Measurements from ENCODE around the gene TCERG1. TPM values are rescaled to one million over a fixed set of nuclear protein-coding genes. Genes with fewer than 3 reads are reported as not detected.

Gene TCERG1
- total and polyA plus RNA-seq, 2 donors (not counting 1 experiment from before 2014, with no cell fraction given) = 44.6 to 95.2 TPM

GRCh38 chr5:146400201-146400600 lies 46.9 kb upstream of the TCERG1 start:
- no peaks in the 10 kb centered on the region for H3K9me3 Mint-ChIP-seq (ENCODE audit: insufficient read depth)
- H3K4me3 ChIP-seq (ENCODE audit: control extremely low read depth in 1 of 5, extremely low read depth in 1 of 5, insufficient read depth in 1 of 5, low read depth in 2 of 5, low read length in 4 of 5) = no peak overlapping the region
- H3K27me3 Mint-ChIP-seq = peaks cover 45% of the 10 kb centered on the region
- no peaks in the 10 kb centered on the region for H3K4me1 ChIP-seq (ENCODE audit: control insufficient read depth in 2 of 2, insufficient read depth in 2 of 2, low read length in 2 of 2)
- H3K9ac ChIP-seq (ENCODE audit: low read length) = no peak overlapping the region
- CTCF ChIA-PET = no interaction called here
- no peak for ATAC-seq (ENCODE audit: low read depth)
- no peak overlapping the region for H3K4me3 Mint-ChIP-seq
- no peak overlapping the region for H3K27ac Mint-ChIP-seq
- no peak overlapping the region for H2AFZ ChIP-seq (ENCODE audit: insufficient read depth, low read depth, low read length, poor library complexity, severe bottlenecking)
- H3K27me3 ChIP-seq (replicated peaks in 1 of 4; ENCODE audit: control extremely low read depth in 1 of 4, control insufficient read depth in 3 of 4, insufficient read depth in 4 of 4, low read length in 3 of 4) = peaks cover 0 to 2% (median 1%) of the 10 kb centered on the region in 4 experiments
- H3K4me1 Mint-ChIP-seq = no peaks in the 10 kb centered on the region
- POLR2A ChIA-PET = no interaction called here
- no peaks in the 10 kb centered on the region for H3K9me3 ChIP-seq (ENCODE audit: control extremely low read depth in 1 of 3, control insufficient read depth in 2 of 3, insufficient read depth in 1 of 3, low read length in 2 of 3)
- no peaks in the 10 kb centered on the region for H4K20me1 ChIP-seq (ENCODE audit: control insufficient read depth, insufficient read depth, low read length, poor library complexity, severe bottlenecking)
- no peak for DNase-seq
- no peaks in the 10 kb centered on the region for H3K79me2 ChIP-seq (ENCODE audit: control insufficient read depth, insufficient read depth, low read length)
- TF ChIP-seq CTCF (IDR thresholded peaks at IDR 0.05) (no peak), EZH2 (IDR thresholded peaks at IDR 0.05; ENCODE audit: borderline replicate concordance, insufficient read depth, low read depth, low read length, poor library complexity, severe bottlenecking) (no peak)
- no peaks in the 10 kb centered on the region for H3K36me3 ChIP-seq (replicated peaks in 1 of 2; ENCODE audit: control extremely low read depth in 1 of 2, control insufficient read depth in 1 of 2, extremely low read depth in 1 of 2, insufficient read depth in 2 of 2, low read length in 1 of 2)
- no CpG with 5 or more reads among the region's 2 CpGs for WGBS (ENCODE audit: insufficient coverage)
- intact Hi-C loops (cut with micrococcal nuclease) = no loop called here
- H3K4me2 ChIP-seq (replicated peaks; ENCODE audit: low read depth, low read length, poor library complexity, severe bottlenecking) = no peak overlapping the region
- H3K27ac ChIP-seq (ENCODE audit: low read length in 2 of 2) = no peak overlapping the region

GRCh38 chr5:146401021-146401420 lies 46.1 kb upstream of the TCERG1 start:
- no peak for DNase-seq
- no peak overlapping the region for H3K4me2 ChIP-seq (replicated peaks; ENCODE audit: low read depth, low read length, poor library complexity, severe bottlenecking)
- ATAC-seq (ENCODE audit: low read depth) = no peak
- H4K20me1 ChIP-seq (ENCODE audit: control insufficient read depth, insufficient read depth, low read length, poor library complexity, severe bottlenecking) = no peaks in the 10 kb centered on the region
- Mint-ChIP-seq H3K27ac (no peak overlapping the region), H3K4me3 (no peak overlapping the region), H3K27me3 (peaks cover 49% of the 10 kb centered on the region), H3K4me1 (no peaks in the 10 kb centered on the region), H3K9me3 (ENCODE audit: insufficient read depth) (no peaks in the 10 kb centered on the region)
- WGBS (ENCODE audit: insufficient coverage) = 89% methylated on average over 8 of the region's 9 CpGs
- no peaks in the 10 kb centered on the region for H3K79me2 ChIP-seq (ENCODE audit: control insufficient read depth, insufficient read depth, low read length)
- H2AFZ ChIP-seq (ENCODE audit: insufficient read depth, low read depth, low read length, poor library complexity, severe bottlenecking) = no peak overlapping the region
- intact Hi-C loops (cut with micrococcal nuclease) = no loop called here
- ChIA-PET CTCF (no interaction called here), POLR2A (no interaction called here)
- H3K4me3 ChIP-seq (ENCODE audit: control extremely low read depth in 1 of 5, extremely low read depth in 1 of 5, insufficient read depth in 1 of 5, low read depth in 2 of 5, low read length in 4 of 5) = no peak overlapping the region
- H3K9ac ChIP-seq (ENCODE audit: low read length) = no peak overlapping the region
- H3K36me3 ChIP-seq (replicated peaks in 1 of 2; ENCODE audit: control extremely low read depth in 1 of 2, control insufficient read depth in 1 of 2, extremely low read depth in 1 of 2, insufficient read depth in 2 of 2, low read length in 1 of 2) = no peaks in the 10 kb centered on the region
- H3K9me3 ChIP-seq (ENCODE audit: control extremely low read depth in 1 of 3, control insufficient read depth in 2 of 3, insufficient read depth in 1 of 3, low read length in 2 of 3) = no peaks in the 10 kb centered on the region
- no peaks in the 10 kb centered on the region for H3K4me1 ChIP-seq (ENCODE audit: control insufficient read depth in 2 of 2, insufficient read depth in 2 of 2, low read length in 2 of 2)
- H3K27me3 ChIP-seq (replicated peaks in 1 of 4; ENCODE audit: control extremely low read depth in 1 of 4, control insufficient read depth in 3 of 4, insufficient read depth in 4 of 4, low read length in 3 of 4) = peaks cover 0 to 2% (median 1%) of the 10 kb centered on the region in 4 experiments
- no peak for TF ChIP-seq CTCF (IDR thresholded peaks at IDR 0.05)
- TF ChIP-seq EZH2 (IDR thresholded peaks at IDR 0.05; ENCODE audit: borderline replicate concordance, insufficient read depth, low read depth, low read length, poor library complexity, severe bottlenecking) = no peak
- H3K27ac ChIP-seq (ENCODE audit: low read length in 2 of 2) = no peak overlapping the region
